HUES6 (cell line): Measurements from ENCODE around the gene GYG2.

ENCODE experiments used
- H3K27ac ChIP-seq: 2 replicates; pipeline ENCODE4 v1.7.0; 2013; ENCODE audit warnings: low read depth, mild to moderate bottlenecking, low read length, inconsistent platforms
- H3K27me3 ChIP-seq: 2 replicates; pipeline ENCODE4 v1.6.1; 2013; ENCODE audit warnings: low read length; ENCODE audit not compliant: control insufficient read depth, insufficient read depth
- H3K36me3 ChIP-seq: 2 replicates; pipeline ENCODE4 v1.6.1; 2013; ENCODE audit warnings: low read length; ENCODE audit not compliant: control insufficient read depth, insufficient read depth
- H3K4me1 ChIP-seq: 2 replicates; pipeline ENCODE4 v1.6.1; 2013; ENCODE audit warnings: low read length; ENCODE audit not compliant: control insufficient read depth, insufficient read depth
- H3K4me3 ChIP-seq: 2 replicates; pipeline ENCODE4 v1.5.1; 2013; ENCODE audit warnings: low read depth, low read length
- H3K9ac ChIP-seq: one replicate; pipeline ENCODE4 v1.6.1; 2013; ENCODE audit warnings: mild to moderate bottlenecking, low read length
- H3K9me3 ChIP-seq: 2 replicates; pipeline ENCODE4 v1.6.1; 2013; ENCODE audit warnings: low read depth, low read length; ENCODE audit not compliant: control insufficient read depth, insufficient read depth

Gene GYG2

DNA sequence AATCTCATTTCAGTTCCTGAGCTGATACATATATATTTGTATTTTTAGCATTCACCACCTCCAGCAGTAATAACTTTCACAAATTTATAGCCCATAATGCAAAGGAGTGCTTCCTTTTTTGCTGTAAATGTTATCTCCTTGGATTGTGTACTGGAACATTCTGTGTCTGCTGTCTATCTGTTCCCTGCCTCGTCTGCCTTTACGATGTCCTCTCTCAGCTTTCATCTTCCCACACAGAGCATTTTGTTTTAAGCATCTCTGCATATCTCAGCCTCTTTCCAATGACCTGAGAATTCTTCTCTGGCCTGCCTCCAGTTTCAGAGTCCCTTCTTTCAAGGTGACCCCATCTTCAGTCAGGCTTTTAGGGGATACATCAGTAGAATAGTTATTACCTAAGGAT is 43.1 kb downstream of the GYG2 start:
- no peaks in the 10 kb centered on the region for H3K27me3 ChIP-seq
- H3K4me3 ChIP-seq = no peak overlapping the region
- no peak overlapping the region for H3K27ac ChIP-seq
- H3K9ac ChIP-seq = no peak overlapping the region
- H3K36me3 ChIP-seq = peaks cover 28% of the 10 kb centered on the region
- H3K9me3 ChIP-seq = peaks cover 5% of the 10 kb centered on the region; the same call in 1 of the 2 replicates
- H3K4me1 ChIP-seq = peaks cover 7% of the 10 kb centered on the region; the same call in 1 of the 2 replicates

DNA sequence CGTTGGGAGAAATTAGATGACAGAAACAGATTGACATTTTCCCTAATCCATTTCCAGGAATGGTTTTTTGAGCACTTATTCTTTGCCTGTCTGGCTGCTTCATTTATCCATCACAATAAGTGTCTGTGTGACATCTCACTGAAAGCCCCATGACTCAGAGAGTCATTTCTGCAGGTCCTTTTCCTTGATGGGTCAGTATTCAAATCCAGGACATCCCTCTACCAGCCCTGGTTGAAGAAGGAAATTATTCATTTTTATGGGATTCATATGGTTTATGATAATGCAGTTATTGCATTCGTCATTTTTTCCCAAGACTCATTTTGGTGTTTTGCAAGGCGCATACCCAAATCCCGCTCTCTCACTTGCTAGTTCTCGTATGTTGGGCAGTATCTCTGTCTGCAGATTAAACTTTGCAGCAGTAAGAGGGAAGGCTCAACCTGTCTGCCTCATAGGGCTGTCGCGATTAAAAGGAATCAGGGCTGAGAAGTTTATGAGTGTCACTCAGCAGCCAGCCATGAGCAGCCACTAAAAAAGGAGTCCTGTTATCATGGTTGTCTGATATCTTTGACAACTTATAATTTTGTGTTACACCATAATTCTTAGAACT is 44.0 kb downstream of the GYG2 start:
- Histone ChIP-seq H3K4me1 (peaks cover 7% of the 10 kb centered on the region; the same call in 1 of the 2 replicates), H3K27ac (no peak overlapping the region), H3K9me3 (peaks cover 5% of the 10 kb centered on the region; the same call in 1 of the 2 replicates), H3K27me3 (no peaks in the 10 kb centered on the region), H3K9ac (no peak overlapping the region), H3K4me3 (no peak overlapping the region), H3K36me3 (peaks cover 28% of the 10 kb centered on the region)

DNA sequence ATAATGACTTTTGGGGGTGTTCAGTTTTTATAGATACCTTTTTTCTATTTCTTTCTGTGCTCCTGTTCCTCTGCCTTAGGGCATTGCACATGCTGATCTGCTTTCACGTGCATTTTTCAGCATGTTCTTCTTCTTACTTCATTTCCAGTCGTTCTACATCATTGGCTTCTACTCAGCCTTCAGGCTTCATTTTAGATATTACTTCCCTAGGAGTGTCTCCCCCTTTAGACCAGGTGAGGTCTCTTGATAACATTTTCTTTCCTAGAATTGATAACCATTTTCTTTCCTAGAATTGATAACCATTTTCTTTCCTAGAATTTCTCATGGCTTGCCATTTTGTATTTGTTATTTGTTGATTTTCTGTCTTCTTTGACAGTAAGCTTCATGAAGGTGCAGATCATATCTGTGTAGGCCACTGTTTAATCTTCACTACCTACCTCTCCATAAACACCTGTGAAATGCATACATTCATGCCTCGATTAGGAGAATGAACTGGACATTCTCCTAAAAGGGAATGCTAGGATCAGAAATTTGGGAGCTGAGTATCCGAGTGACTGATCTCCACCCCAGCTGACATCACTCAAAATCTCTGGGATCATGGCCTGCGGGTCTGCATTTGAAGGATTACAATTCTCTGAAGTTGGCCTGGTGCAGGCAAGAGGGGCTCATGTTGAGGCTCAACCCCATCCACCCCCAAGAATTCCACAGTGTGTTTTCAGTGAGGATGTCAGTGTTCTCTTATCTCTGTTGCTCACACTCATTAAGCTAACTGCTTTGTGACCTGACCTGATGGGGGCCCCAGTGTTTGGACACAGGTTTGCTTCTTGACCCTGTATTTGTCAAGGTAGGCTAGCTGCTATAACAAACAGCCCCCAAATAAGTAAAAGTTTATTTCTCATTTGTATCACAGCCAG is 45.7 kb downstream of the GYG2 start:
- Histone ChIP-seq H3K9me3 (peaks cover 5% of the 10 kb centered on the region; the same call in 1 of the 2 replicates), H3K4me3 (no peak overlapping the region), H3K9ac (no peak overlapping the region), H3K36me3 (peaks cover 24% of the 10 kb centered on the region), H3K27me3 (no peaks in the 10 kb centered on the region), H3K4me1 (peaks cover 7% of the 10 kb centered on the region; the same call in 1 of the 2 replicates), H3K27ac (no peak overlapping the region)

- Histone ChIP-seq H3K27me3 (no peaks in the 10 kb centered on the region), H3K4me1 (peaks cover 7% of the 10 kb centered on the region; the same call in 1 of the 2 replicates), H3K4me3 (no peak overlapping the region), H3K27ac (no peak overlapping the region), H3K9ac (no peak overlapping the region), H3K9me3 (peaks cover 5% of the 10 kb centered on the region; the same call in 1 of the 2 replicates), H3K36me3 (peaks cover 27% of the 10 kb centered on the region)
These were observed 46.4 kb downstream of the GYG2 start for GRCh38 chrX:2875136-2875481.

GRCh38 chrX:2875798-2876399 is 47.2 kb downstream of the GYG2 start:
- H3K4me3 ChIP-seq = no peak overlapping the region
- peaks cover 7% of the 10 kb centered on the region; the same call in 1 of the 2 replicates for H3K4me1 ChIP-seq
- no peak overlapping the region for H3K9ac ChIP-seq
- peaks cover 32% of the 10 kb centered on the region for H3K36me3 ChIP-seq
- peaks cover 5% of the 10 kb centered on the region; the same call in 1 of the 2 replicates for H3K9me3 ChIP-seq
- no peak overlapping the region for H3K27ac ChIP-seq
- no peaks in the 10 kb centered on the region for H3K27me3 ChIP-seq

DNA sequence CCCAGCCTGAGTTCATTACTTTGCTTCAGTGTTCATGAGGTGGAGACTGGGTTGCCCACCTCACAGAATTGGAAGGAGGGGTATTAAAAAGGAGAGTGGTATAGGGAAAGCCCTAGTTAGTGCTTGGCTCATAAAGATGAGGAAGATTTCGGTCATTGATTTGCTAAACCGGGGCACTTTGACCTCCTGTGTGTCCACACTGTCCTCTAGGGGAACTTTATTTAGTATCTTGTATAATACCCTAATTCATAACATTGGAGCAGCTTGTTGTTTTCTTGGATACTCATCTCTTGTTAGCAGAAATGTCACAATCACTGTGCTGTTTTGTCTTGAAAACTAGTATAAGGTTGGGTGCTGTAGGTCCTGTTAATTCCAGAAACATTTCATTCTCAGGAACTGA is 49.8 kb downstream of the GYG2 start:
- no peak overlapping the region for H3K27ac ChIP-seq
- no peaks in the 10 kb centered on the region for H3K27me3 ChIP-seq
- peaks cover 5% of the 10 kb centered on the region; the same call in 1 of the 2 replicates for H3K9me3 ChIP-seq
- H3K4me1 ChIP-seq = no peaks in the 10 kb centered on the region
- no peak overlapping the region for H3K4me3 ChIP-seq
- H3K9ac ChIP-seq = no peak overlapping the region
- peaks cover 56% of the 10 kb centered on the region for H3K36me3 ChIP-seq

GRCh38 chrX:2879670-2880069 is 50.9 kb downstream of the GYG2 start:
- Histone ChIP-seq H3K27ac (no peak overlapping the region), H3K4me3 (no peak overlapping the region), H3K4me1 (no peaks in the 10 kb centered on the region), H3K27me3 (no peaks in the 10 kb centered on the region), H3K9me3 (peaks cover 2% of the 10 kb centered on the region; the same call in 1 of the 2 replicates), H3K36me3 (peaks cover 59% of the 10 kb centered on the region), H3K9ac (no peak overlapping the region)

- Histone ChIP-seq H3K4me3 (no peak overlapping the region), H3K27ac (no peak overlapping the region), H3K27me3 (no peaks in the 10 kb centered on the region), H3K9ac (no peak overlapping the region), H3K9me3 (no peaks in the 10 kb centered on the region), H3K36me3 (peaks cover 39% of the 10 kb centered on the region), H3K4me1 (peaks cover under 1% of the 10 kb centered on the region; the same call in 1 of the 2 replicates)
These were observed 55.0 kb downstream of the GYG2 start for GRCh38 chrX:2883770-2884169.

- Histone ChIP-seq H3K9ac (no peak overlapping the region), H3K27ac (no peak overlapping the region), H3K36me3 (peaks cover 9% of the 10 kb centered on the region)
These were observed 59.6 kb downstream of the GYG2 start for GRCh38 chrX:2888309-2888708.

DNA sequence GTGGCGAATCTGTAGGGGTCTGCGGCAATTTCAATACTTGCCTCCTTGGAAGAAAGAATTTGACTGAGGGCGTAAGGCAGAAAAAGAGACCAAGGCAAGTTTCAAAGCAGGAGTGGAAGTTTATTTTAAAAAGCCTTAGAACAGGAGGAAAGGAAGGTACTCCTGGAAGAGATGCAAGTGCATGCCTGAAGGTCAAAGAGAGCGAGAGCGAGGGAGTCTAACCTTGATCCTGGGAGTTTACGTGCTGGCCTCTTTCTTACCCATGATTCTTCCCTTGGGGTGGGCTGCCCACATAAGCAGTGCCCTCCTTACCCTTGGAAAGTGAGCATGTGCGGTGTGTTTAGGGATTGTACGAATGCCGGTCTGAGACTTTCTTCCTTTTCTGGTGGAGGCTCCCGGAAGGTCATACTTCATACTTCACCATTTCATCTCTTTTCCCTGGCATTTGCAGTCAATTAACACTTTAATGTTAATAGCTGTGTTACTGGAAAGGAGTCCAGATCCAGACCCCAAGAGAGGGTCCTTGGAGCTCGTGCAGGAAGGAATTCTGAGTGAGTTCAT is 60.4 kb downstream of the GYG2 start:
- no peak overlapping the region for H3K4me3 ChIP-seq
- no peaks in the 10 kb centered on the region for H3K27me3 ChIP-seq
- H3K36me3 ChIP-seq = peaks cover 3% of the 10 kb centered on the region; the same call in 1 of the 2 replicates
- H3K9ac ChIP-seq = peak overlapping the region; percentile 38
- H3K9me3 ChIP-seq = no peaks in the 10 kb centered on the region
- peaks cover 31% of the 10 kb centered on the region for H3K4me1 ChIP-seq
- H3K27ac ChIP-seq = no peak overlapping the region

More at GRCh38 chrX:2888309-2888708, 59.6 kb downstream of the GYG2 start:
- Histone ChIP-seq H3K27me3 (no peaks in the 10 kb centered on the region), H3K4me3 (no peak overlapping the region), H3K4me1 (peaks cover 31% of the 10 kb centered on the region), H3K9me3 (no peaks in the 10 kb centered on the region)
